ENCODE measurements around the gene C9orf50. TPM values are rescaled to one million over a fixed set of nuclear protein-coding genes. Genes with fewer than 3 reads are reported as not detected.
A peak's percentile ranks its signal among the peaks of the same experiment; 100 is the strongest.

C9orf50 gene, protein sequence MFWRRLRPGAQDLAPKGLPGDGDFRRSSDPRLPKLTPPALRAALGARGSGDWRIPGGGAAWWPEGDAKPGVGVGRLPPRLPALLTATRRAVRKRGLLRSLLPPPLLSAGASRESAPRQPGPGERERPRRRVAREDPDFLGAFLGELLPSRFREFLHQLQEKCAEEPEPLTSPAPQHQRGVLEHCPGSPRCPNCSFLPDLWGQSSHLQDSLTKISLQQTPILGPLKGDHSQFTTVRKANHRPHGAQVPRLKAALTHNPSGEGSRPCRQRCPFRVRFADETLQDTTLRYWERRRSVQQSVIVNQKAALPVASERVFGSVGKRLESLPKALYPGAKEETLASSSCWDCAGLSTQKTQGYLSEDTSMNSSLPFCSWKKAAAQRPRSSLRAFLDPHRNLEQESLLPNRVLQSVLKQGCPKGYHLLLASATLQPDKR
- total RNA-seq (not detected), polyA plus RNA-seq (not detected)

GRCh38 chr9:129620669-129621295 lies at the start of gene C9orf50:
Gene C9orf50, minus strand, starts transcription at chr9:129621101. Its CDS starts 527 bp downstream, at chr9:129620574.
- DNase-seq = no peak
- Mint-ChIP-seq H3K4me3 (peak within 1 kb of the TSS in 5 of 7 donors; percentile 17 to 62 (median 45)), H3K27me3 (peaks cover 23 to 34% of the 10 kb centered on the region in 2 donors), H3K27ac (peak within 1 kb of the TSS in 3 of 8 donors; percentile 47 to 69 (median 66)), H3K9me3 (no peaks in the 10 kb centered on the region), H3K4me1 (peaks cover 22 to 34% (median 27%) of the 10 kb centered on the region in 3 donors), H3K36me3 (no peaks in the 10 kb centered on the region)
- Histone ChIP-seq H3K4me3 (ENCODE audit: low read length) (no peak within 1 kb of the TSS), H3K4me1 (ENCODE audit: insufficient read depth, low read length) (peaks cover 26% of the 10 kb centered on the region), H3K9me3 (ENCODE audit: low read length) (no peaks in the 10 kb centered on the region), H3K27ac (ENCODE audit: low read depth, low read length) (no peak within 1 kb of the TSS), H3K36me3 (ENCODE audit: insufficient read depth, low read length) (no peaks in the 10 kb centered on the region), H3K27me3 (ENCODE audit: insufficient read depth, low read length, poor library complexity, severe bottlenecking) (peaks cover 28% of the 10 kb centered on the region)
- ChIA-PET CTCF (interaction anchor here (1.0 to 6.3 kb wide), 7 partner anchors 9 to 489 kb away, joined by 4 to 70 read pairs (median 6); no protein-coding TSS in a partner anchor), POLR2A (interaction anchor here (1.0 kb wide), 1 partner anchor 481 kb away, joined by 4 read pairs; no protein-coding TSS in a partner anchor)

GRCh38 chr9:129669946-129670345 lies 49.0 kb upstream of the C9orf50 start:
- Mint-ChIP-seq H3K4me3 (no peak overlapping the region), H3K27me3 (peaks cover 10 to 19% of the 10 kb centered on the region in 2 donors), H3K9me3 (no peaks in the 10 kb centered on the region), H3K36me3 (no peaks in the 10 kb centered on the region), H3K4me1 (peaks cover 0 to 4% (median 0%) of the 10 kb centered on the region in 3 donors), H3K27ac (peak overlapping the region in 1 of 8 donors; percentile 33)
- Histone ChIP-seq H3K9me3 (ENCODE audit: low read length) (no peaks in the 10 kb centered on the region), H3K4me1 (ENCODE audit: insufficient read depth, low read length) (no peaks in the 10 kb centered on the region), H3K36me3 (ENCODE audit: insufficient read depth, low read length) (no peaks in the 10 kb centered on the region), H3K4me3 (ENCODE audit: low read length) (no peak overlapping the region), H3K27ac (ENCODE audit: low read depth, low read length) (no peak overlapping the region), H3K27me3 (ENCODE audit: insufficient read depth, low read length, poor library complexity, severe bottlenecking) (no peaks in the 10 kb centered on the region)
- ChIA-PET CTCF (no interaction called here), POLR2A (no interaction called here)
- DNase-seq = no peak

- no peak for DNase-seq
- Mint-ChIP-seq H3K9me3 (no peaks in the 10 kb centered on the region), H3K4me3 (peak overlapping the region in 1 of 7 donors; percentile 36), H3K27ac (no peak overlapping the region), H3K4me1 (peaks cover 3 to 8% (median 4%) of the 10 kb centered on the region in 3 donors), H3K27me3 (peaks cover 14 to 20% of the 10 kb centered on the region in 2 donors), H3K36me3 (no peaks in the 10 kb centered on the region)
- Histone ChIP-seq H3K27me3 (ENCODE audit: insufficient read depth, low read length, poor library complexity, severe bottlenecking) (no peaks in the 10 kb centered on the region), H3K4me3 (ENCODE audit: low read length) (no peak overlapping the region), H3K27ac (ENCODE audit: low read depth, low read length) (no peak overlapping the region), H3K9me3 (ENCODE audit: low read length) (no peaks in the 10 kb centered on the region), H3K4me1 (ENCODE audit: insufficient read depth, low read length) (no peaks in the 10 kb centered on the region), H3K36me3 (ENCODE audit: insufficient read depth, low read length) (no peaks in the 10 kb centered on the region)
- POLR2A ChIA-PET = no interaction called here
- CTCF ChIA-PET = no interaction called here
Observed at GRCh38 chr9:129669141-129669718, 48.3 kb upstream of the C9orf50 start.

- Histone ChIP-seq H3K27me3 (ENCODE audit: insufficient read depth, low read length, poor library complexity, severe bottlenecking) (no peaks in the 10 kb centered on the region), H3K9me3 (ENCODE audit: low read length) (no peaks in the 10 kb centered on the region), H3K4me3 (ENCODE audit: low read length) (no peak overlapping the region), H3K4me1 (ENCODE audit: insufficient read depth, low read length) (no peaks in the 10 kb centered on the region), H3K36me3 (ENCODE audit: insufficient read depth, low read length) (no peaks in the 10 kb centered on the region), H3K27ac (ENCODE audit: low read depth, low read length) (no peak overlapping the region)
- peaks cover 3 to 8% (median 4%) of the 10 kb centered on the region in 3 donors for H3K4me1 Mint-ChIP-seq
- no peaks in the 10 kb centered on the region for H3K36me3 Mint-ChIP-seq
- H3K9me3 Mint-ChIP-seq = no peaks in the 10 kb centered on the region
- CTCF ChIA-PET = no interaction called here
- no peak overlapping the region for H3K4me3 Mint-ChIP-seq
- DNase-seq = no peak
- POLR2A ChIA-PET = no interaction called here
- H3K27ac Mint-ChIP-seq = no peak overlapping the region
- peaks cover 17 to 20% of the 10 kb centered on the region in 2 donors for H3K27me3 Mint-ChIP-seq
Observed at GRCh38 chr9:129667850-129668249, 46.9 kb upstream of the C9orf50 start.

DNA sequence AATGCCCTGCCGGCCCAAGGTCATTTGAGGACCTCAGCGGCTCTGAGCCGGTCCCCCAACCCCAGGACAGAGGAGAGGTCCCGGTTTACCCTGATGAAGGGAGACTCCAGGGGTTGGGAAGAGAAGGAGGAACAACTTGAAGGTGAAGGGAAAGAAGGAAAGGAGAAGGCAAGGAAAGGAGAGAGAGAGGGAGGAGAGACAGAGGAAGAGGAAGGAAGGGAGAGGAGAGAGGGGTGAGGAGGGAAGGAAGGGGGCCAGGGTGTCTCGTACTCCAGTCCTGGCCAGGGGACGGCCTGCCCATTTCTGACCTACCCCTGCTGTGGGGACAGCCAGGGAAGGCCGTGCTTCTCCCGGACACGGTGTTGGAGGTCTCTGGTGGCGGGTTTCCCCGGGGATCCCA lies 46.5 kb upstream of the C9orf50 start:
- no peaks in the 10 kb centered on the region for H3K27me3 ChIP-seq (ENCODE audit: insufficient read depth, low read length, poor library complexity, severe bottlenecking)
- no peaks in the 10 kb centered on the region for H3K36me3 Mint-ChIP-seq
- ChIA-PET POLR2A (no interaction called here), CTCF (no interaction called here)
- H3K4me1 ChIP-seq (ENCODE audit: insufficient read depth, low read length) = no peaks in the 10 kb centered on the region
- H3K27me3 Mint-ChIP-seq = peaks cover 20 to 22% of the 10 kb centered on the region in 2 donors
- no peak overlapping the region for H3K27ac ChIP-seq (ENCODE audit: low read depth, low read length)
- H3K9me3 ChIP-seq (ENCODE audit: low read length) = no peaks in the 10 kb centered on the region
- H3K4me1 Mint-ChIP-seq = peaks cover 3 to 8% (median 4%) of the 10 kb centered on the region in 3 donors
- no peaks in the 10 kb centered on the region for H3K9me3 Mint-ChIP-seq
- no peaks in the 10 kb centered on the region for H3K36me3 ChIP-seq (ENCODE audit: insufficient read depth, low read length)
- no peak for DNase-seq
- H3K4me3 ChIP-seq (ENCODE audit: low read length) = no peak overlapping the region
- H3K27ac Mint-ChIP-seq = no peak overlapping the region
- H3K4me3 Mint-ChIP-seq = peak overlapping the region in 1 of 7 donors; percentile 29

GRCh38 chr9:129666575-129666974 lies 45.7 kb upstream of the C9orf50 start:
- ChIA-PET POLR2A (no interaction called here), CTCF (no interaction called here)
- Mint-ChIP-seq H3K27me3 (peaks cover 20 to 22% of the 10 kb centered on the region in 2 donors), H3K4me1 (peaks cover 3 to 8% (median 4%) of the 10 kb centered on the region in 3 donors), H3K9me3 (no peaks in the 10 kb centered on the region), H3K36me3 (no peaks in the 10 kb centered on the region), H3K27ac (no peak overlapping the region), H3K4me3 (peak overlapping the region in 2 of 7 donors; percentile 16 to 44)
- H3K4me1 ChIP-seq (ENCODE audit: insufficient read depth, low read length) = no peaks in the 10 kb centered on the region
- no peaks in the 10 kb centered on the region for H3K9me3 ChIP-seq (ENCODE audit: low read length)
- no peak overlapping the region for H3K27ac ChIP-seq (ENCODE audit: low read depth, low read length)
- H3K4me3 ChIP-seq (ENCODE audit: low read length) = no peak overlapping the region
- no peak for DNase-seq
- H3K36me3 ChIP-seq (ENCODE audit: insufficient read depth, low read length) = no peaks in the 10 kb centered on the region
- no peaks in the 10 kb centered on the region for H3K27me3 ChIP-seq (ENCODE audit: insufficient read depth, low read length, poor library complexity, severe bottlenecking)

DNA sequence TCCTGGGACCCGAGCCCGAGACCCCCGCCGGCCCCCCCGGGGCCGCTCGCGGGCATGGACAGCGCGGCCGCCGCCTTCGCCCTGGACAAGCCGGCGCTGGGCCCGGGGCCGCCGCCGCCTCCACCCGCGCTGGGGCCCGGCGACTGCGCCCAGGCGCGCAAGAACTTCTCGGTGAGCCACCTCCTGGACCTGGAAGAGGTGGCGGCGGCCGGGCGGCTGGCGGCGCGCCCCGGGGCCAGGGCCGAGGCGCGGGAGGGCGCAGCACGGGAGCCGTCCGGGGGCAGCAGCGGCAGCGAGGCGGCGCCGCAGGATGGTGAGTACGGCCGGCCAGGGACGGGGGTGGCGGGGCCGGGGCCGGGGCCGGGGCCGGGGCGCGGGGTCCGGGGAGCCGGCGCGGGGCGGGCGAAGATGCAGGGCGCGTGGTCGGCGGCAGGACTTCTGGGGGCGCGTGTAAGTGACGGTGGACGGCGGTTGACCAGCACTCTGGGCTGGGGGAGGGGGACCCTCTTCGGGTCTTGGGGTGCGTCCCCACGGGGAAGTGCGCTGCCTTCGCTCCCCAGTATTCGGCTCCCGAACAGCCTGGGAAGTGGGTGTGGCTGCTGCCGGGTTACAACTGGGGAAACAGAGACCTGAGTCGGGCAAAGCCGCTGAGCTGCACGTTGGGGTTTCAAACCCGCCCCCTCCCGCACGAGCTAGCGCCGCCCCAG lies 45.1 kb upstream of the C9orf50 start:
- H3K4me3 Mint-ChIP-seq = peak overlapping the region in 4 of 7 donors; percentile 44 to 80 (median 54)
- no peaks in the 10 kb centered on the region for H3K9me3 ChIP-seq (ENCODE audit: low read length)
- H3K27me3 Mint-ChIP-seq = peaks cover 20 to 22% of the 10 kb centered on the region in 2 donors
- H3K36me3 ChIP-seq (ENCODE audit: insufficient read depth, low read length) = no peaks in the 10 kb centered on the region
- H3K4me1 Mint-ChIP-seq = peaks cover 3 to 8% (median 4%) of the 10 kb centered on the region in 3 donors
- H3K27me3 ChIP-seq (ENCODE audit: insufficient read depth, low read length, poor library complexity, severe bottlenecking) = no peaks in the 10 kb centered on the region
- ChIA-PET CTCF (no interaction called here), POLR2A (no interaction called here)
- no peaks in the 10 kb centered on the region for H3K36me3 Mint-ChIP-seq
- no peaks in the 10 kb centered on the region for H3K9me3 Mint-ChIP-seq
- no peaks in the 10 kb centered on the region for H3K4me1 ChIP-seq (ENCODE audit: insufficient read depth, low read length)
- no peak overlapping the region for H3K27ac ChIP-seq (ENCODE audit: low read depth, low read length)
- no peak overlapping the region for H3K4me3 ChIP-seq (ENCODE audit: low read length)
- no peak overlapping the region for H3K27ac Mint-ChIP-seq
- no peak for DNase-seq
